ENCODE measurements around the gene TFAM. TPM values are rescaled to one million over a fixed set of nuclear protein-coding genes. Genes with fewer than 3 reads are reported as not detected.

TFAM gene
- 10 to 100 TPM; 61.3 to 64.0 TPM for total RNA-seq

GRCh38 chr10:58384999-58385783, at the start of gene TFAM:
Gene TFAM, plus strand, starts transcription at chr10:58385410. Its CDS starts 138 bp downstream, at chr10:58385548.
- Mint-ChIP-seq H3K27me3 (peaks cover 2% of the 10 kb centered on the region), H3K9me3 (no peaks in the 10 kb centered on the region)

GRCh38 chr10:58336242-58336641, 49.0 kb upstream of the TFAM start:
- peaks cover 34% of the 10 kb centered on the region for H3K4me1 Mint-ChIP-seq
- no peak for DNase-seq
- peak overlapping the region; percentile 85 for H3K27ac Mint-ChIP-seq
- peak overlapping the region; percentile 88 for H3K4me3 Mint-ChIP-seq
- ChIA-PET POLR2A (no interaction called here), CTCF (no interaction called here)
- H3K36me3 Mint-ChIP-seq (ENCODE audit: low read depth) = peaks cover 14% of the 10 kb centered on the region
- no peaks in the 10 kb centered on the region for H3K9me3 Mint-ChIP-seq
- peaks cover 5% of the 10 kb centered on the region for H3K27me3 Mint-ChIP-seq

More at GRCh38 chr10:58384999-58385783, at the start of gene TFAM:
- CTCF ChIA-PET = interaction anchor here (0.7 to 1.0 kb wide), 5 partner anchors 27 to 95 kb away, joined by 3 to 7 read pairs (median 4); partner anchors contain the start of gene UBE2D1
- peaks cover 23% of the 10 kb centered on the region for H3K36me3 Mint-ChIP-seq (ENCODE audit: low read depth)
- peak; percentile 96 for DNase-seq
- peak within 1 kb of the TSS; percentile 99 for H3K4me3 Mint-ChIP-seq
- H3K4me1 Mint-ChIP-seq = peaks cover 43% of the 10 kb centered on the region
- POLR2A ChIA-PET = interaction anchor here (1.1 kb wide), 1 partner anchor 117 kb away, joined by 3 read pairs; the partner anchor contains the start of gene IPMK
- H3K27ac Mint-ChIP-seq = peak within 1 kb of the TSS; percentile 96

DNA sequence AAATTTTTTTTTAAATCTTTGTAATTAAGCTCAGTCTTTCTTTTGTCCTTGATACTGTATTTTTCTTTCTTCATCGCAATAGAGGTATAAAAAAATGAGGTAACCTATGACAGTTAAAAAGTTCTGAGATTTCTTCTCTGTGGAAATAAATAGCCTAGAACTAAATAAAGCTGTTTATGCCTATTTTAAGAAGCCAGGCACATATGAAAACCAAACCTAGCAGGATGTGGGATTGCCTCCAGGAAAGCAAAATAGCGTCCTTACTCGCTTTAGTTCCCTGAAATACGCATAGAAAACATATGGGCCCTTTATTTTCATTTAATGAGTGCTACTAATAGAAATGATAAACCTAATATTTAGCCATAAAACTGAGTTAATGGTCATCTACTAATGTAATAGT, 43.8 kb upstream of the TFAM start:
- no peaks in the 10 kb centered on the region for H3K9me3 Mint-ChIP-seq
- no peak overlapping the region for H3K27ac Mint-ChIP-seq
- H3K27me3 Mint-ChIP-seq = no peaks in the 10 kb centered on the region
- CTCF ChIA-PET = no interaction called here
- H3K36me3 Mint-ChIP-seq (ENCODE audit: low read depth) = peaks cover 14% of the 10 kb centered on the region
- H3K4me1 Mint-ChIP-seq = peaks cover 26% of the 10 kb centered on the region
- POLR2A ChIA-PET = no interaction called here
- DNase-seq = no peak
- no peak overlapping the region for H3K4me3 Mint-ChIP-seq

DNA sequence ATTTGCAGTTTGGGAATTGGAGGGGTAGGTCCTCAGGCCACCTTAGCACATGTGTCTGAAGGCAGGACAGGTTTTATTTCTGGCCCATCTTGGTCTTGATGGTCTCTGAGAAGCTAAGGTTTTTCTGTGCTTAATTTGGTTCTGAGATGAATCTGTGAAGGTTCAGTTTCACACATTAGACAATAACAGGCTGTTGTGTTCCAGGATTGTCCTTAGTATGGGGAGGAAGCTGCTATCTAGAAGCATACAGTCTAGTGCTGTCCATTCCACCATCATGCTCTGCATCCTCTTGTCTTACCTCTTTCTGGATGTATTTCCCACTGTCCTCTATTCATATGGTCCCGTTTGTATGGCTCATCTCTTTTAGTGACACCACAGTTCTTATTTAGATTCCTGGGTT, 43.3 kb upstream of the TFAM start:
- H3K27me3 Mint-ChIP-seq = no peaks in the 10 kb centered on the region
- peaks cover 13% of the 10 kb centered on the region for H3K36me3 Mint-ChIP-seq (ENCODE audit: low read depth)
- no peaks in the 10 kb centered on the region for H3K9me3 Mint-ChIP-seq
- H3K27ac Mint-ChIP-seq = no peak overlapping the region
- ChIA-PET CTCF (interaction anchor here (1.0 kb wide), 1 partner anchor 9 kb away, joined by 3 read pairs; no protein-coding TSS in a partner anchor), POLR2A (no interaction called here)
- H3K4me3 Mint-ChIP-seq = no peak overlapping the region
- DNase-seq = no peak
- H3K4me1 Mint-ChIP-seq = peaks cover 22% of the 10 kb centered on the region

DNA sequence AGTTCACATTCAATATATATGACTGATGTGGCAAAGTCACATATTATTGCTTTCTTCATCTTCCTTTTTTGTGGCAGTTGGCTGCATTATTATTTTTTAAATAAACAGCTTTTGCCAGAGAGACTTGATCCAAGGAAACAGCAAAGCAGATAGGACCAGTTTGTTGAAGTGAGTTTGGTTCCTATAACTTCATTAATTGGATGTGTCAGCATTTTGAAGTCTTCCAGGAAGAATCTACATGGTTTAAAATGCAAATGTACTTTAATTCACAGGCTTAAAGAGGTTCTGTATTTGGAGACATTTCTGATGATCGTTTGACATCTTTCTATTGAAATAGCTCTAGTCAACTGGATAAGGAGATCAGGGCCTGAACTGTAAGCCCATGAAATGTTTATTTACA, 37.2 kb upstream of the TFAM start:
- no peak for DNase-seq
- Mint-ChIP-seq H3K27me3 (no peaks in the 10 kb centered on the region), H3K9me3 (no peaks in the 10 kb centered on the region), H3K27ac (no peak overlapping the region), H3K4me3 (no peak overlapping the region), H3K4me1 (peaks cover 8% of the 10 kb centered on the region), H3K36me3 (ENCODE audit: low read depth) (peaks cover 15% of the 10 kb centered on the region)
- CTCF ChIA-PET = no interaction called here
- POLR2A ChIA-PET = no interaction called here

DNA sequence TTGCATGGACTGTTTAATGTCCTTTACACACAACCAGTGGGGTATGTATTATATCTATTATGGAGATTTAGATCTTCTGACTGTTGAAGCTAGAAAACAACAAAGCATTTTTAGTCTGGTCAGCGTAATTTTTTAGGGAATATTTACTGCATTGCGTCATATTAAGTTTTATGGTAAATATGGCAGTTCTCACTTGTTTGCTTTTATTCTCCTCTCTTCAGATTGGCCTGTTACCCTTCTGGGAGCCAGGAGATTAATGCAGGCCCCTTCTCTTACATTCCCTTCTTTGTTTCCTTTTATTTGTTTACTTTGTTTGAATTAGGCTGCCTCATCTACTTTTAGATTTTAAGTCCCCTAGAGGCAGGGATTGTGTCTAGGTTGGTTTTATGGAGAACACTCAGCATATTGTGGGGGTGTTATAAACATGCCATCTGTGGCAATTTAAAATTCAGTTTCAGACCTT, 36.6 kb upstream of the TFAM start:
- H3K27me3 Mint-ChIP-seq = no peaks in the 10 kb centered on the region
- POLR2A ChIA-PET = no interaction called here
- DNase-seq = no peak
- CTCF ChIA-PET = no interaction called here
- no peak overlapping the region for H3K4me3 Mint-ChIP-seq
- no peaks in the 10 kb centered on the region for H3K9me3 Mint-ChIP-seq
- H3K27ac Mint-ChIP-seq = no peak overlapping the region
- peaks cover 8% of the 10 kb centered on the region for H3K4me1 Mint-ChIP-seq
- H3K36me3 Mint-ChIP-seq (ENCODE audit: low read depth) = peaks cover 15% of the 10 kb centered on the region

DNA sequence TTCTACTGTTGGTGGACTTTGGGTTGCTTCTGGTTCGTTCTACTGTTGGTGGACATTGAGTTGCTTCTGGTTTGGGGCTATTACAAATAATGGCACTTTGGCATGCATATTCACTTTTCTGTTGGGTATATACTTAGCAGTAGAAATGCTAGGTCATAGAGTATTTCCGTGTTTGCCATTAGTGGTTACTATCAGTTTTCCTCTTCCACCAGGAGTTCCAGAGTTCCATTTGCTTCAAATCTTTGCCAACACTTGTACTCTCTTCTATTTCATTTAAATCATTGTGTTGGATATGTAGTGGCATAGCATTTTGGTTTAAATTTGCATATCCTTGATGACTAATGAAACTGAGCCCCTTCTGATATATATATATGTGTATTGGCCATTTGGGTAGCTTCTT, 35.2 kb upstream of the TFAM start:
- H3K4me1 Mint-ChIP-seq = peaks cover 8% of the 10 kb centered on the region
- peaks cover 13% of the 10 kb centered on the region for H3K36me3 Mint-ChIP-seq (ENCODE audit: low read depth)
- H3K27ac Mint-ChIP-seq = no peak overlapping the region
- no peak overlapping the region for H3K4me3 Mint-ChIP-seq
- H3K27me3 Mint-ChIP-seq = no peaks in the 10 kb centered on the region
- no peak for DNase-seq
- ChIA-PET POLR2A (no interaction called here), CTCF (no interaction called here)
- no peaks in the 10 kb centered on the region for H3K9me3 Mint-ChIP-seq

DNA sequence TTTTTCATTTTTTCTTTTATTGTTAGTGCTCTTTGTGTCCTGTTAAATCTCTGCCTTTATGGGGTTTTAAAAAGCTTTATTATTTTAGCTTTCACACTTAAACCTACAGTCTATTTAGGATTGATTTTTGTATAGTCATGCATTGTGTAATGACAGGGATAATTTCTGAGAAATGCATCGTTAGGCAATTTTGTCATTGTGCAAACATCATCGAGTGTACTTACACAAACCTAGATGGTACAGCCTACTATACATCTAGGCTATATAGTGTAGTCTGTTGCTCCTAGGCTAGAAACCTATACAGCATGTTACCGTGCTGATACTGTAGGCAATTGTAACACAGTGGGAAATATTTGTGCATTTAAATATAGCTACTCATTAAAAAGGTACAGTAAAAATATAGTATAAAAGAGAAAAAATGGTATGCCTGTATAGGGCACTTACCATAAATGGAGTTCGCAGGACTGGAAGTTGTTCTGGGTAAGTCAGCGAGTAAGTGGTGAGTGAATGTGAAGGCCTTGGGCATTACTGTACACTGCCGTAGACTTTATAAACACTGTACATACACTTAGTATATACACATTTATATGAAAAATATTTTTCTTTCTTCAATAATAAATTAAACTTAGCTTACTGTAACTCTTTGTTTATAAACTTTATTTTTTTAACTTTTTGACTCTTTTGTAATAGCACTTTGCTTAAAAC, 34.4 kb upstream of the TFAM start:
- H3K36me3 Mint-ChIP-seq (ENCODE audit: low read depth) = peaks cover 10% of the 10 kb centered on the region
- H3K4me1 Mint-ChIP-seq = peaks cover 8% of the 10 kb centered on the region
- H3K9me3 Mint-ChIP-seq = no peaks in the 10 kb centered on the region
- CTCF ChIA-PET = interaction anchor here (0.6 kb wide), 1 partner anchor 1364 kb away, joined by 3 read pairs; no protein-coding TSS in a partner anchor
- DNase-seq = no peak
- H3K27ac Mint-ChIP-seq = no peak overlapping the region
- H3K4me3 Mint-ChIP-seq = no peak overlapping the region
- POLR2A ChIA-PET = interaction anchor here (1.0 kb wide), 1 partner anchor 42 kb away, joined by 3 read pairs; no protein-coding TSS in a partner anchor
- H3K27me3 Mint-ChIP-seq = no peaks in the 10 kb centered on the region

- Mint-ChIP-seq H3K27ac (no peak overlapping the region), H3K9me3 (no peaks in the 10 kb centered on the region), H3K27me3 (no peaks in the 10 kb centered on the region), H3K36me3 (ENCODE audit: low read depth) (peaks cover 5% of the 10 kb centered on the region), H3K4me3 (no peak overlapping the region), H3K4me1 (peaks cover 8% of the 10 kb centered on the region)
- ChIA-PET POLR2A (no interaction called here), CTCF (no interaction called here)
- DNase-seq = no peak
Observed at GRCh38 chr10:58351616-58352578, 33.3 kb upstream of the TFAM start.

DNA sequence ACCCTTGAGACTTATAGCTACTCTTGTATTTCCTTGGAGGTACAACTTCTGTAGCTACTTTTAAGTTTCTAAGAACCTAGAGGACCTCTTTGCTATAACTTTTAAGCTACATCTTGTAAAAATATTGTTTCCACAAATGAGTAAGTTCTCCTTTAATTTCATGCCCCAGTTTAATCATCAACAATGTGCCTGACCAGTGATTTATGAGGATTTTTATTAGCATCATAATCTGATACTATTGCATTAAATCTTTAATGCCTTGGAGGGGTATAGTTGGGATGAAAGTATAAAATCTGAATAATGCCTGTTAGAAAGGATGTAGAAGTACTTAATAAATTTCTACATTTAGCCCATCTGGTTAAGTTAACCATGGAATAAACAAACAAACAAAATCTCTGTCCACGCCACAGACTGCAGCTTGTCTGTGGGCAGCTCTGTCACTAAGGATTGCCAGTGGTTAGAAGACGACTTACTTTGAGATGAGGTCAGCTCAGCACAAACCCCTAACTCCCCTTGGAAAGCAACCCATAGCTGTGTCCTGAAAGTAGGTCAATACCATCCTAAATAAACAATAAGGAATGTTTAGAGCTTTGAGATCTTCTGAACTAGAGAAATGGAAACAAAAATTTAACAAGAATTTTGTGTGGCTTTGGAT, 32.1 kb upstream of the TFAM start:
- Mint-ChIP-seq H3K4me1 (peaks cover 8% of the 10 kb centered on the region), H3K4me3 (no peak overlapping the region), H3K27me3 (no peaks in the 10 kb centered on the region), H3K27ac (no peak overlapping the region), H3K9me3 (no peaks in the 10 kb centered on the region), H3K36me3 (ENCODE audit: low read depth) (no peaks in the 10 kb centered on the region)
- ChIA-PET POLR2A (no interaction called here), CTCF (no interaction called here)
- DNase-seq = no peak

GRCh38 chr10:58356756-58357155, 28.5 kb upstream of the TFAM start:
- Mint-ChIP-seq H3K36me3 (ENCODE audit: low read depth) (peaks cover 3% of the 10 kb centered on the region), H3K4me1 (peaks cover 20% of the 10 kb centered on the region), H3K4me3 (no peak overlapping the region), H3K27ac (no peak overlapping the region), H3K9me3 (no peaks in the 10 kb centered on the region), H3K27me3 (no peaks in the 10 kb centered on the region)
- POLR2A ChIA-PET = no interaction called here
- CTCF ChIA-PET = interaction anchor here (1.5 kb wide), 1 partner anchor 12 kb away, joined by 5 read pairs; no protein-coding TSS in a partner anchor
- no peak for DNase-seq

DNA sequence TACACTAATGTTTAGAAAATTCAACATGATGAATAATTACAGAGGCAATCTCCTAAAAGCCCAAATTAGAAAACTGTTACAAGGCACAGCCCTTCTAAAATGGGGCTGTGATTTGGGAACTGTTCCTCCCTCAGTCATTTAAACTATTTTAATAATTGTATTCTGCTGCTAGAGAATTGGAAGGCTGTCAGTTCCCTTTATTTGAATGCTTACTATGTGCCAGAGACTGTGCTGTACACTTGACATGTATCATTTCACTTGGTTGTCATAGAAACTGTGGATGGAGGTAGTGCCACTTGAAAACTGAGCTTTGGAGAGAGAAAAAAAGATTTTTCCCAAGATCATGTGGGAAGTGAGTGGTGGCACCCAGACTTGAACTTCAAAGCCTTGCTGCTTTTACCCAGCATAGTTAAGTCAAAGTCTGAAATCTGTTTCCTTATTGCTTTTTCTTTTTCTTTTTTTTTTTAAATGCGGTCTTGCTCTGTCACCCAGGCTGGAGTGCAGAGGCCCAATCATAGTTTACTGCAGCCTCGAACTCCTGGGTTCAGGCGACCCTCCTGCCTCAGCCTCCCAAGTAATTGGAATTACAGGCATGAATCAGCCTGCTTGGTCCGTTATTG, 26.8 kb upstream of the TFAM start:
- no peak overlapping the region for H3K27ac Mint-ChIP-seq

More for the DNA sequence above, 26.8 kb upstream of the TFAM start:
- Mint-ChIP-seq H3K4me1 (peaks cover 16% of the 10 kb centered on the region), H3K36me3 (ENCODE audit: low read depth) (peaks cover 6% of the 10 kb centered on the region), H3K27me3 (no peaks in the 10 kb centered on the region), H3K4me3 (no peak overlapping the region), H3K9me3 (no peaks in the 10 kb centered on the region)
- ChIA-PET POLR2A (no interaction called here), CTCF (no interaction called here)
- DNase-seq = no peak
